ENCODE data around the gene PARP11.

PARP11 gene

GRCh38 chr12:3777206-3777809 lies 95.9 kb downstream of the PARP11 start:
- H3K4me3 ChIP-seq, result no peak overlapping the region
- no peak for DNase-seq (ENCODE audit: low spot score)

GRCh38 chr12:3775385-3776035 lies 97.7 kb downstream of the PARP11 start:
- no peak for TF ChIP-seq CTCF (IDR thresholded peaks at IDR 0.05)
- no peak for DNase-seq (ENCODE audit: low spot score)

More at GRCh38 chr12:3777206-3777809, 95.9 kb downstream of the PARP11 start:
- H3K27ac ChIP-seq, result no peak overlapping the region
- TF ChIP-seq CTCF (IDR thresholded peaks at IDR 0.05), result no peak

GRCh38 chr12:3772380-3772779 lies 100.8 kb downstream of the PARP11 start:
- no peak for TF ChIP-seq CTCF (IDR thresholded peaks at IDR 0.05)
- DNase-seq (ENCODE audit: low spot score), result no peak
- no peak overlapping the region for H3K27ac ChIP-seq
- no peak overlapping the region for H3K4me3 ChIP-seq

More at GRCh38 chr12:3775385-3776035, 97.7 kb downstream of the PARP11 start:
- no peak overlapping the region for H3K4me3 ChIP-seq
- H3K27ac ChIP-seq, result no peak overlapping the region

GRCh38 chr12:3771853-3772252 lies 101.3 kb downstream of the PARP11 start:
- no peak for DNase-seq (ENCODE audit: low spot score)
- no peak overlapping the region for H3K4me3 ChIP-seq
- no peak overlapping the region for H3K27ac ChIP-seq
- TF ChIP-seq CTCF (IDR thresholded peaks at IDR 0.05), result no peak

- TF ChIP-seq CTCF (IDR thresholded peaks at IDR 0.05), result no peak
- Histone ChIP-seq H3K4me3 (no peak overlapping the region), H3K27ac (no peak overlapping the region)
- DNase-seq (ENCODE audit: low spot score), result no peak
Observed at GRCh38 chr12:3770891-3771290, 102.3 kb downstream of the PARP11 start.

- TF ChIP-seq CTCF (IDR thresholded peaks at IDR 0.05), result no peak
- Histone ChIP-seq H3K4me3 (no peak overlapping the region), H3K27ac (no peak overlapping the region)
- no peak for DNase-seq (ENCODE audit: low spot score)
Observed at GRCh38 chr12:3768911-3769447, 104.2 kb downstream of the PARP11 start.
